Astrocyte (in vitro differentiated cells and primary cell): ENCODE results near the gene MESP2. TPM values are rescaled to one million over a fixed set of nuclear protein-coding genes. Genes with fewer than 3 reads are reported as not detected.

ENCODE experiments used
- DNase-seq: peaks from one replicate; pipeline ENCODE4 v3.0.0-alpha.2; 2010; ENCODE audit warnings: low read depth
- FAIRE-seq: peaks from 2 replicates; lab custom pipeline; 2011; peaks lifted over from hg19 to GRCh38; lab: Jason Lieb, UNC
- H2AFZ ChIP-seq: 2 replicates; pipeline ENCODE4 v1.6.0; 2012; ENCODE audit warnings: low read depth, low read length, inconsistent platforms
- H3K27ac ChIP-seq: 2 replicates; pipeline ENCODE4 v1.5.1; 2011; ENCODE audit warnings: low read depth, low read length, inconsistent platforms
- H3K27me3 ChIP-seq: 2 replicates; pipeline ENCODE4 v1.6.0; 2011; ENCODE audit warnings: low read length, inconsistent platforms; ENCODE audit not compliant: insufficient read depth
- H3K36me3 ChIP-seq: 2 replicates; pipeline ENCODE4 v1.5.1; 2011; ENCODE audit warnings: low read length, inconsistent platforms; ENCODE audit not compliant: insufficient read depth
- H3K4me1 ChIP-seq: 2 replicates; pipeline ENCODE4 v1.5.1; 2011; ENCODE audit warnings: low read length, inconsistent platforms; ENCODE audit not compliant: insufficient read depth
- H3K4me2 ChIP-seq: 2 replicates; pipeline ENCODE4 v1.6.0; 2012; ENCODE audit warnings: low read length, inconsistent platforms
- H3K4me3 ChIP-seq: 2 replicates; pipeline ENCODE4 v1.5.1; 2011; ENCODE audit warnings: low read depth, mild to moderate bottlenecking, low read length, inconsistent platforms; ENCODE audit not compliant: insufficient read depth
- H3K79me2 ChIP-seq: 2 replicates; pipeline ENCODE4 v1.6.0; 2012; ENCODE audit warnings: mild to moderate bottlenecking, low read length, inconsistent platforms; ENCODE audit not compliant: insufficient read depth
- H3K9ac ChIP-seq: 2 replicates; pipeline ENCODE4 v1.6.0; 2012; ENCODE audit warnings: mild to moderate bottlenecking, low read length, inconsistent platforms
- H3K9me3 ChIP-seq: 2 replicates; pipeline ENCODE4 v1.5.1; 2012; ENCODE audit warnings: low read depth, mild to moderate bottlenecking, low read length, inconsistent platforms; ENCODE audit not compliant: insufficient read depth
- H4K20me1 ChIP-seq: 2 replicates; pipeline ENCODE4 v1.6.0; 2012; ENCODE audit warnings: low read length, inconsistent platforms; ENCODE audit not compliant: insufficient read depth
- H3K27ac Mint-ChIP-seq: one replicate; pipeline ENCODE4 v1.8.0; 2021; ENCODE audit warnings: mild to moderate bottlenecking, mixed read lengths; ENCODE audit not compliant: unreplicated experiment
- H3K27me3 Mint-ChIP-seq: one replicate; pipeline ENCODE4 v1.8.0; 2021; ENCODE audit warnings: low read depth, mixed read lengths; ENCODE audit not compliant: unreplicated experiment
- H3K36me3 Mint-ChIP-seq: one replicate; pipeline ENCODE4 v1.8.0; 2021; ENCODE audit warnings: low read depth, mixed read lengths; ENCODE audit not compliant: unreplicated experiment
- H3K4me1 Mint-ChIP-seq: one replicate; pipeline ENCODE4 v1.8.0; 2021; ENCODE audit warnings: low read depth, mixed read lengths; ENCODE audit not compliant: unreplicated experiment
- H3K4me3 Mint-ChIP-seq: one replicate; pipeline ENCODE4 v1.8.0; 2021; ENCODE audit warnings: mild to moderate bottlenecking, moderate library complexity, mixed read lengths; ENCODE audit not compliant: unreplicated experiment
- H3K9me3 Mint-ChIP-seq: one replicate; pipeline ENCODE4 v1.8.0; 2021; ENCODE audit warnings: mild to moderate bottlenecking, mixed read lengths; ENCODE audit not compliant: unreplicated experiment
- CTCF ChIP-seq: IDR thresholded peaks from 2 replicates; pipeline ENCODE4 v1.5.1; 2011; ENCODE audit warnings: low read depth, mild to moderate bottlenecking, inconsistent platforms, low read length, moderate library complexity; ENCODE audit not compliant: insufficient read depth
- EZH2 ChIP-seq: IDR thresholded peaks from 2 replicates; pipeline ENCODE4 v1.6.1; 2012; ENCODE audit warnings: mild to moderate bottlenecking, low read length, inconsistent platforms; ENCODE audit not compliant: insufficient read depth
- total RNA-seq: library from RNA; stranded (reverse); gene quantifications from 2 replicates; pipeline ENCODE4 v1.2.1, GENCODE V29; 2021

MESP2 gene
- total RNA-seq, 1 donor from 2014 or later = not detected

GRCh38 chr15:89790206-89790605 lies 14.1 kb downstream of the MESP2 start:
- H3K27me3 ChIP-seq = no peaks in the 10 kb centered on the region
- no peak overlapping the region for H3K4me3 ChIP-seq
- Mint-ChIP-seq H3K4me1 (peaks cover 3% of the 10 kb centered on the region), H3K36me3 (no peaks in the 10 kb centered on the region), H3K27ac (peak overlapping the region; percentile 77), H3K9me3 (peaks cover 12% of the 10 kb centered on the region), H3K4me3 (no peak overlapping the region), H3K27me3 (peaks cover 18% of the 10 kb centered on the region)
- H3K4me2 ChIP-seq = no peak overlapping the region
- TF ChIP-seq CTCF = no peak
- TF ChIP-seq EZH2 = no peak
- H4K20me1 ChIP-seq = peaks cover 3% of the 10 kb centered on the region
- no peak overlapping the region for H3K9ac ChIP-seq
- FAIRE-seq (no peak), DNase-seq (no peak)
- H2AFZ ChIP-seq = no peak overlapping the region
- H3K4me1 ChIP-seq = peaks cover 7% of the 10 kb centered on the region
- H3K9me3 ChIP-seq = no peaks in the 10 kb centered on the region
- H3K27ac ChIP-seq = no peak overlapping the region
- peaks cover 29% of the 10 kb centered on the region for H3K36me3 ChIP-seq
- H3K79me2 ChIP-seq = no peaks in the 10 kb centered on the region

- Histone ChIP-seq H4K20me1 (peaks cover 3% of the 10 kb centered on the region), H3K27me3 (no peaks in the 10 kb centered on the region), H3K4me1 (peaks cover 10% of the 10 kb centered on the region), H3K36me3 (peaks cover 29% of the 10 kb centered on the region), H3K9me3 (no peaks in the 10 kb centered on the region), H3K4me2 (no peak overlapping the region), H3K27ac (no peak overlapping the region), H2AFZ (no peak overlapping the region), H3K4me3 (no peak overlapping the region), H3K9ac (no peak overlapping the region), H3K79me2 (no peaks in the 10 kb centered on the region)
- Mint-ChIP-seq H3K9me3 (peaks cover 8% of the 10 kb centered on the region), H3K27me3 (peaks cover 18% of the 10 kb centered on the region), H3K27ac (no peak overlapping the region), H3K4me3 (no peak overlapping the region), H3K36me3 (no peaks in the 10 kb centered on the region), H3K4me1 (peaks cover 3% of the 10 kb centered on the region)
- DNase-seq (no peak), FAIRE-seq (no peak)
- TF ChIP-seq EZH2 = no peak
- TF ChIP-seq CTCF = no peak
Measured at GRCh38 chr15:89790661-89791060, 14.5 kb downstream of the MESP2 start.

- no peaks in the 10 kb centered on the region for H3K79me2 ChIP-seq
- peaks cover 24% of the 10 kb centered on the region for H3K27me3 Mint-ChIP-seq
- DNase-seq (no peak), FAIRE-seq (no peak)
- H3K4me1 ChIP-seq = peaks cover 10% of the 10 kb centered on the region
- H3K9me3 ChIP-seq = no peaks in the 10 kb centered on the region
- peaks cover 37% of the 10 kb centered on the region for H3K36me3 ChIP-seq
- H3K27ac ChIP-seq = no peak overlapping the region
- no peaks in the 10 kb centered on the region for H3K36me3 Mint-ChIP-seq
- no peak overlapping the region for H3K4me3 Mint-ChIP-seq
- H3K4me2 ChIP-seq = no peak overlapping the region
- H4K20me1 ChIP-seq = peaks cover 3% of the 10 kb centered on the region
- peaks cover 3% of the 10 kb centered on the region for H3K4me1 Mint-ChIP-seq
- no peak overlapping the region for H3K4me3 ChIP-seq
- TF ChIP-seq EZH2 (no peak), CTCF (no peak)
- H3K9me3 Mint-ChIP-seq = peaks cover 6% of the 10 kb centered on the region
- no peak overlapping the region for H3K9ac ChIP-seq
- H2AFZ ChIP-seq = no peak overlapping the region
- no peaks in the 10 kb centered on the region for H3K27me3 ChIP-seq
- no peak overlapping the region for H3K27ac Mint-ChIP-seq
Measured at GRCh38 chr15:89792106-89792805, 16.1 kb downstream of the MESP2 start.
